Kidney glomerular epithelial cell (primary cell): ENCODE measurements around the gene PPP3CA.

Source experiments
- DNase-seq: peaks from one replicate; lab custom pipeline; 2025; lab: John Stamatoyannopoulos, UW

The PPP3CA gene

GRCh38 chr4:101175896-101176676 is 171.2 kb downstream of the PPP3CA start:
- DNase-seq, result no peak

- no peak for DNase-seq
Measured at GRCh38 chr4:101174679-101175345, 172.5 kb downstream of the PPP3CA start.

- no peak for DNase-seq
Measured at GRCh38 chr4:101172369-101172768, 175.0 kb downstream of the PPP3CA start.

GRCh38 chr4:101171747-101172146 is 175.6 kb downstream of the PPP3CA start:
- peak; percentile 31 for DNase-seq

- DNase-seq, result peak; percentile 57
Measured at GRCh38 chr4:101169044-101170014, 178.0 kb downstream of the PPP3CA start.

GRCh38 chr4:101163936-101164335 is 183.4 kb downstream of the PPP3CA start:
- DNase-seq, result no peak

- no peak for DNase-seq
Measured at GRCh38 chr4:101162990-101163380, 184.3 kb downstream of the PPP3CA start.

- no peak for DNase-seq
Measured at GRCh38 chr4:101160792-101161592, 186.3 kb downstream of the PPP3CA start.

- DNase-seq, result no peak
Measured at GRCh38 chr4:101158507-101158906, 188.8 kb downstream of the PPP3CA start.

GRCh38 chr4:101158134-101158482 is 189.2 kb downstream of the PPP3CA start:
- no peak for DNase-seq

GRCh38 chr4:101157415-101158133 is 189.8 kb downstream of the PPP3CA start:
- DNase-seq, result no peak

GRCh38 chr4:101156619-101157310 is 190.6 kb downstream of the PPP3CA start:
- DNase-seq, result no peak

GRCh38 chr4:101155945-101156344 is 191.4 kb downstream of the PPP3CA start:
- DNase-seq, result no peak

GRCh38 chr4:101155368-101155767 is 192.0 kb downstream of the PPP3CA start:
- DNase-seq, result peak; percentile 12

- DNase-seq, result no peak
Measured at GRCh38 chr4:101153653-101154052, 193.7 kb downstream of the PPP3CA start.

- DNase-seq, result no peak
Measured at GRCh38 chr4:101152521-101152920, 194.8 kb downstream of the PPP3CA start.

- no peak for DNase-seq
Measured at GRCh38 chr4:101148551-101148950, 198.8 kb downstream of the PPP3CA start.

- DNase-seq, result no peak
Measured at GRCh38 chr4:101147283-101147682, 200.0 kb downstream of the PPP3CA start.

- DNase-seq, result no peak
Measured at GRCh38 chr4:101145021-101145420, 202.3 kb downstream of the PPP3CA start.

GRCh38 chr4:101142259-101142658 is 205.1 kb downstream of the PPP3CA start:
- DNase-seq, result no peak
